ENCODE data around the gene MB21D2. TPM values are rescaled to one million over a fixed set of nuclear protein-coding genes. Genes with fewer than 3 reads are reported as not detected.

The MB21D2 gene
- total and polyA plus RNA-seq, 2 of the 8 experiments (the other 6 are each of a cell fraction or from before 2014, with no cell fraction given), result 10.0 to 21.0 TPM

DNA sequence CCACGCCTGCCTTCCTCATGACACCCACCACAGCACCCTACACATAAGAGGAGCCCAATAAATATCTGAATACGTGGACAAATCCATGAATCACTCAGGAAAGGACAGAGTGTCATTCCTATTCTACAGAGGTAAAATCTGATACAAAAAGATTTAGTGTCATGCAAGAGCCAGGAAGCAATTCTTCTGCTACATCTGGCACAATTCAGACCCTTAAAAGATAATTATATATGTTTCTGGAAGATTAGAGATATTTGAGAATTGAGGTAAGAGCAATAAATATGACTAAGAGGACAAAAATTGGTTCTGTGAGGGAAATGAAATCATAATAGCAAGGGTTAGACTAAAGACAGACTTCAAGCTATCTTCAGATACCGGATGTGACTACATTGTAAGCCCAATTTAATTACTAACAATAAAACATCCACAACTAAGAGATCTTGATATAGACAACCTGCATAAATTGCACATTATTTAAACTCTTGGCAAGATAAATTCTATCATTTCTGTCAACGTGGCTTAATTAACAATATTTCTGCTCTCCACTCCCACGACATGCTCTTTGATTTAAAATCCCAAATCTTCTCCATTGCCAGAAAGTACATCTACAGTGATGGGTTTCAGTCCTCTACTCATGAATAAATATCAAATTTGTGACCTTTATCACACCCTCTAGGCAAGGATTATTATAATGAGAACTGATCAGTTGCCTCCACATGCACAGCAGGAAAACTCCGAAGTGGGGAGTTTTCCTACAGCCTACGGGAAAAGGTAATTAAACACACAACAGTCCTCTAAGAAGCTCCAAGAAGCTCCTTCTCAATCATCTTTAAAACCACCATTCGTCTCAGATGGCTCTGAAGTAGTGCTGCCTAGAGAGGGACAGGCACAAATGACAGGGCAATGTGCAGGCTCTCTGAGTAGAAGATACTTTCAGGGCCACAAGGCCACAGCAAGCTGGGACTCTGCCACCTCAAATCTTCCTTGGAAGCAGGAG, 32.6 kb downstream of the MB21D2 start (continued):
- TF ChIP-seq CHD7 (IDR thresholded peaks at IDR 0.05; ENCODE audit: insufficient replicate concordance, low read length), result no peak
- TF ChIP-seq CTCF (IDR thresholded peaks at IDR 0.05; ENCODE audit: control extremely low read depth in 1 of 3, insufficient read depth in 1 of 3, low read depth in 1 of 3, low read length in 3 of 3), result no peak
- TF ChIP-seq, protein P1, sequence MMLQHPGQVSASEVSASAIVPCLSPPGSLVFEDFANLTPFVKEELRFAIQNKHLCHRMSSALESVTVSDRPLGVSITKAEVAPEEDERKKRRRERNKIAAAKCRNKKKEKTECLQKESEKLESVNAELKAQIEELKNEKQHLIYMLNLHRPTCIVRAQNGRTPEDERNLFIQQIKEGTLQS (IDR thresholded peaks at IDR 0.05; ENCODE audit: insufficient read depth, low read depth, low read length), result no peak
- TF ChIP-seq CEBPB (IDR thresholded peaks at IDR 0.05; ENCODE audit: low read depth, low read length), result no peak
- no peak for TF ChIP-seq FOSL1 (IDR thresholded peaks at IDR 0.05; ENCODE audit: insufficient read depth, low read depth, low read length)
- no peak for TF ChIP-seq BACH1 (IDR thresholded peaks at IDR 0.05; ENCODE audit: low read length)

Measured in H1 (cell line).